GM19193 (cell line): ENCODE results near the gene GPATCH1.

Experiments
- POLR2A ChIP-seq: IDR thresholded peaks from 4 replicates; pipeline ENCODE4 v1.6.1; 2011; ENCODE audit not compliant: insufficient read depth, insufficient read length; ENCODE audit errors: extremely low read depth

The GPATCH1 gene

DNA sequence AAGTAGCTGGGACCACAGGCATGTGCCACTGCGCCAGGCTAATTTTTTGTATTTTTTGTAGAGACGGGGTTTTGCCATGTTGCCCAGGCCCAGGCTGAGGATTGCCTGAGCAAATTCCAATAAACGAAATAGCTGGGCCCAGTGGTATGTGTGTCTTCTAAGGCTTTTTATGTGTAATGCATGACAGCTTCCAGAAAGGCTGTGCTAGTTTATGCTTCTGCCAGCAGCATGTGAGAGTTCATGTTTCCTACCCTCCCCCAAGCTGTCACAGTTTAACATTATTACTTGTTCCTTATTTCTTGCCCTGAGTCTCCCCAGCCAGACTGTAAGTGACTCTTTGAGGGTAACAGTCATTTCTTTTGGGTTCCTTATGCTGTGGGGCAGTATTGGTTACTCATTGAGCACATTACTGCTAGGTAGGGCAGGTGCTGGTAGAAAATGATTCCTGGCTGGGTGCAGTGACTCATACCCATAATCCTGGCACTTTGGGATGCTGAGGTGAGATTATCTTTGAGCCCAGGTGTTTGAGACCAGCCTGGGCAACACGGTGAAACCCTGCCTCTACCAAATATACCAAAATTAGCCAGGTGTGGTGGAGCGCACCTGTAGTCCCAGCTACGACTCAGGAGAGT, 13.6 kb downstream of the GPATCH1 start:
- TF ChIP-seq POLR2A = no peak

DNA sequence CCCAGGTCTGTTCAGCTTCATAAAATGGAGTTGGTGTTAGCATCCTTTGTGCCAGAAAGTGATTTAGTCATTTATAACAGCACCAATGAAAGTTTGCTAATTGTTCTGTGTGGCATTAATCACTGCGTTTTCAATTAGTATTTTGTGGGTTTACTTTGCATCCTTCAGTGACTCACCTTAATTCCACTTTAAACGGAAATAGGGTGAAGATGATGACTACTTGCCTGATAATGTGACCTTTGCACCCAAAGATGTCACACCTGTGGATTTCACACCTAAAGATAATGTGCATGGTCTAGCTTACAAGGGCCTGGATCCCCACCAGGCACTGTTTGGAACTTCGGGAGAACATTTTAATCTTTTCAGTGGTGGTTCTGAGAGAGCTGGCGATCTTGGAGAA, 15.0 kb downstream of the GPATCH1 start:
- TF ChIP-seq POLR2A = no peak

DNA sequence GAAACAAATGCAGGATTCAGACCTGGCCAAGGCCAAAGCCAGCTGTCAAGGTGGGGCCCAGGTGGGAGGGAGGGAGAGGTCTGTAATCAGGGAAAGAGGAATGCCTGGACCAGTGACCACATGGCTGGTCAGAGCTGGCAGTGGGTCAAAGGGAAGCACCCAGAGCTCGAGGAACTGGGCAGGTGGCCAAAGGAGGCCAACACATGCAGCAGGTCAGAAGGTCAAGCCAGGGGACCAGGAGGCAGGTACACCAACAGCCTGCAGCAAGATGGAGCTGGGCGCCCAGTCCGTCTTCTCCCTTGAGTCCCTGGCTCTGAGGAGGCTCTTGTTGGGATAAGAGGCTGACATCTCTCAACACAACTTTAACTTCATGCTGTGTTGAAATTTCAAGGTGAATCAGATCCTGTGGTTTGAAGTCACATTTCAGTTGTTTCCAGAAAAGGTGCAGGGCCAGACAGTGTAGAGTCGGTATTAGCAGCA, 17.1 kb downstream of the GPATCH1 start:
- no peak for TF ChIP-seq POLR2A

DNA sequence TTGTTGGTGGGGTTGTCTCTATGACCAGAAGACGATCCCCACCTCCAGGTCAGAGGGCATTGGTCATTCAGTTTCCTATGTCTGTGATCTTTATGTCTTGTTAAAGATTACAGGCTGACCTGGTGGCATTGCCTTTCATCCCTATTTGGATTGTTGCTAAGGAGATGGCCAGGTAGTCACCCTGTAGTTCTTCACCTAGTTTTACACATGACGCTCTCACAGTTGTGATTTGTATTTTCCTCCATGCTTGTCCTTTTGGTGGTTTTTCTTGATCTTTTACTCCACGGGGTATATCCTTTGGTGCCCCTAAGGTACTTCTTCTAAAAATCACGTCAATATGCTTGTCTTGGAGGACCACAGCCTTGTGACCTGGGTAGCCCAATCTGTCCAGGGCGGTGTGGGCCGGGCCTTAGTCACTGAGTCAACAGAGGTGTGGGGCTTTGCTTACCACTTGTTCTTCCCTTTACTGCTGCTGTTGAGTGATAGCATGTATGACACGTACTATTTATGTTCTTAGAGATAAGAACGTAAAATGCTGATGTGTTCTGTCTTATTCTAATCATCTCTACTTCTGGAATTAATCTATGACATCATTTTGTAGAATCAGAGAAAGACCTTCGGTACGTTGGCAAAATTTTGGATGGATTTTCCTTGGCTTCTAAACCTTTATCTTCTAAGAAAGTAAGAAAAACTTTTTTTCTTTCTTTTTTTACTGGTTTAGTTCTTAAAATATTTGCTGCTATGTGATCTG, 20.1 kb downstream of the GPATCH1 start:
- no peak for TF ChIP-seq POLR2A

DNA sequence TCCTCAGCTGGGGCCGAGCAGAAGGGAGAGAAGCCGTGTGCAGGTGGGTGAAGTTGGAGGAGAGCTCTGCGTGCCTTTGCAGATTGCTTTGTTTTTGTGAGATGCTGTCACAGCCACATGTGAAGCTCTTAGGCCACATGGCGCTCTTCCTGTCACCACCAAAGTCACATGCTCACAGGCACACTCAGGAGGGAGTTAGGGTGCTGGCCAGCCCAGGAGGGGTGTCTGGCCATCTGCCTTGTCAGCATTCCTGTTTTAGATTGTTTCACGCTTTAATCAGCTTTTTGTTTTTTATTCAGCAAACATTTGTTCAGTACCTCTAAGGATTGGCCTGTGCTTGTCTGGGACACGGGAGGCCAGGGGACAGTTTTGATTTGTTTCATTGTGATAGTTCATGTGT, 21.9 kb downstream of the GPATCH1 start:
- TF ChIP-seq POLR2A = no peak

DNA sequence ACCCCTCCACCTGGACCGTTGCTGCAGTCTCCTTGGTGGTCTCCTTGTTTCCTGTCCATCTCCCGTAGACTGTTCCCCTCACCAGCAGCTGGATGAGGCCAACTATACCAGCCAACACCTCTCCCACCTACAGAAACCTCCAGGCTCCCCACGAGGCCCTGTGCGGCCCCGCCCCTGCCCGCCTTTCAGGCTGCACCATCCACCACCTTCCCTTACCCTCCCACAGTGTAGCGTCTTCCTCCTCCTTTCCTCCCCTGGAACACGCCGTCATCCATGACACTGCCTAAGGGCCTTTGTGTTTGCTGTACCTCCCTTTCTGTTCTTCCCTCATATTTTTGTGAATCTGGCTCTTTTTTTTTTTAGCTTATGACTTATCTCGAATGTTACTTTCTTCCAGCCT, 27.2 kb downstream of the GPATCH1 start:
- no peak for TF ChIP-seq POLR2A

DNA sequence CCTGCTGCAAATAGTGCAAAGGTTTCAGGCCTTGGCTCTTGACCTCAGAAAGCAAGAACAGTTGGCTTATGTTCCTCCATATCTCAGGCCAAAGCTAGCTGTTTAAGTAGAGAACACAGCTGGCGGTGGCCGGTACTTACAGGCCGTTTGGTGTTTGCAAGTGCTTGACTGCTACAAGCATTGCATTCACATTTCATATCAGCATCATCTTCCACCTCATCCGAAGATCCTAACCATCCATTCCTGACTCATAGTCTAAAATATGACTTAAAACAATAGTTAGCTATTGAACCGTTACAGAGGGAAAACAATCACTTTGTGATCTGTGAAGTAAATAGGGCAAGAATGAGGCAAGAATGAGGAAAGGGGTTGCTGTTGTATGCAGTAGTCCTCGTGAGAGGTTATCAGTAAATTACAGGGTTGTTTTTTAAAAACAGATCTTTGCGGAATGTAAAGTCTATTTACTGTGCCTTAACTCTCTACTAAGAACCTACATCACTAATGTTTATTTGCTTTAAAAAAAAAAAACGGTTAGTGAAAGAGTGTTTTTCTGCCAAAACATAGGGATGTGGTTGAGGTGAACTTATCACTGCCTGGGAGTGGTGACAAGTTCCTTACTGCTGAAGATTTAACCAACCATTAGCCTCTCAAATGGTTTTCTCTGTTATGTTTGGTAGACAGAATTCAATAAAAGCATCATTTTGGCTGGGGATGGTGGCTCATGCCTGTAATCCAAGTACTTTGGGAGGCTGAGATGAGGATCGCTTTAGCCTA, 29.3 kb downstream of the GPATCH1 start:
- TF ChIP-seq POLR2A = no peak

DNA sequence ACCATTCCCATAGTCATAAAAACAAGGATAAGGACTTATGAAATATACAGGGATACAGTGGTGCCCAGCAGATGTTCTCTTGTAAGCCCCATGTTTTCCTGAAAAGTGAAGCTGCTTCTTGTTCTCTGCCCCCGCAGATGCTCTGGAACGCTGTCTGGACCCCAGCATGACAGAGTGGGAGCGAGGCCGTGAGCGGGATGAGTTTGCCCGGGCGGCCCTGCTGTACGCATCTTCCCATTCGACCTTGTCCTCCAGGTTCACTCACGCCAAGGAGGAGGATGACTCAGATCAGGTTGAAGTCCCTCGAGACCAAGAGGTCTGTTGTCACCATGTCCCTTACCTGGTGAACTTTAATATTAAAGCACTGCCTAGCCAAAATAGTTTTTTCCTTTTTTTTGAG, 30.6 kb downstream of the GPATCH1 start:
- no peak for TF ChIP-seq POLR2A

DNA sequence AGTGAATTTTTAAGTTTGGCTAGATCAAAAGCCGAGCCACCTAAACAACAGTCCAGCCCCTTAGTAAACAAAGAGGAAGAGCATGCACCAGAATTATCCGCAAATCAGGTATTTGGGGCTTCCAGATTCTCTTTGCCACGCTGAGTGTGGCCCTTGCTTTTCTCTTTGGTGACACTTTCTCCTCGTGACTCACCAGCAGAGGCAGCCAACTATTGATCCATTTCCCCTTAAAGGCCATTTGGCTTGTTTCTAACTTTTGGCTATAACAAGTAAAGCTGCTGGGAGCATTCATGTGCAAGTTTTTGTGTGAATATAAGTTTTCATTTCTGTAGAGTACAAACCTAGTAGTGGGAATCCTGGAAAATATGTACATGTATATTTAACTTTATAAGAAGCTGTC, 33.3 kb downstream of the GPATCH1 start:
- TF ChIP-seq POLR2A = no peak

DNA sequence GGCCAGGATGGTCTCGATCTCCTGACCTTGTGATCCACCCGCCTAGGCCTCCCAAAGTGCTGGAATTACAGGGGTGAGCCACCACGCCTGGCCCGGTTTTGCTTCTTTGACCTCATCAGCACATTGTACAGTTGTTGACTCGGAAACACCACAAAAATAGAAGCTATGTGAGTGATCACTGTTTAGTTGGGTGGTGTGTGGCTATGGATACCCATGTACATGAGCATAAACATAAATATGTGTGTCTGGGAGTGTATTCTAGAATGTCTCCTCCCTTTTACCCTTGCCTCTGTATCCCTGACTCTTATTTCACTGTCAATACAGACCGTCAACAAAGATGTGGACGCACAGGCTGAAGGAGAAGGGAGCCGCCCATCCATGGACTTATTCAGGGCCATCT, 36.5 kb downstream of the GPATCH1 start:
- no peak for TF ChIP-seq POLR2A

DNA sequence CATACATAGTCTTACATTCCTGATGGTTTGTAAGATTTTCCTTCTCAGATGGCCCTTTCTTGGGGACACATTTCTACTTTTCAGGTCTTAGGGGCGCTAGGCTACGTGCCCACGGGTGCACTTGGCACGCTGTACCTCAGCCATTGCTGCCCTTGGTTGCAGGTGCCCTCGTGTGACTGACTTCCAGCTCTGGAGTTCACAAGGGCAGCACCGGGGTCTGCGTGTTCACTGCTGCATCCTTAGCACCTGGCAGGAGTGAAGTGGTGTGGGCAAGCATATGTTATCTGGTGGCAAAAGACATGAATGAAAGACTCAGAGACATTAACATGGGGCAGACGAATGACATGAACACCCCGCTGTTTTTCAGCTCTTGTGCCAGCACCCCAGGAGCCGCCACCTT, 37.7 kb downstream of the GPATCH1 start:
- TF ChIP-seq POLR2A = no peak

DNA sequence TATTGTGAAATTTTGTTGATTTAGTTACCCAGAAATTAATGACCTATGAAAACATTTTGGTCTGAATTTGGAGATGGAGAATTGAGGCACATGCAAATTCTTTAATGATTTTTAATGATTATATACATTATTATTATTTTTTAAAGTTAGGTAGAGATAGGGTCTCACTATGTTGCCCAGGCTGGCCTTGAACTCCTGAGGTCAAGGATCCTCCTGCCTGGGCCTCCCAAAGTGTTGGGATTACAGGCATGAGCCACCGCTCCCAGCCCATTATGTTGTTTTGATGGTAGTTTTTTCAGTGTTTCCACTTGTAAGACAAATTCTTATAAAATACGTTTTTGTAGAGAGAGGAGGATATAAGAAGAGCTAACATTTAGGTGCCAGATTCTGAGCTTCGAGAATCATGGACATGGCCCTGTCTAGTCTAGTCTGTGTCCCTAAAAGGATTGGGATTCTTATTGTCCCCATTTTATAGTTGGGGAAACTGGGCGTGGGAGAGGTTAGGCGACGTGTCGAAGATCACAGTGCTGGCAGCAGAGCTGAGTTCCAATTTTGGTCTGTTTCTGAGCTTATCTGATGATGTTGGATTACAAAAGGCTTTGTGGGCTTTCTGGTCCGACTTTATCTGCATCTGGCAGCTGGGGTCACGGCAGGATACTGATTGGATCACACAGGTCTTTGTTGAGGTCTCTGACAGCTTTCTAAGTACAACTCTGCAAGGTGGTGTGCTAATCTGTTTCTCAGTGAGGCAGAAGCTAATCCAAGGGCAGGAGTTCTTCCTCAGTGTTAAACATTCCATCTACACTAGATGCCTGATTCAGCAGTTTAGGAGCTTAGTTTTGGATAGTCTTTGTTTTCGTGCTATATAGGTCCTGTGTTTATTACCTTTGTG, 43.5 kb downstream of the GPATCH1 start:
- TF ChIP-seq POLR2A = no peak

DNA sequence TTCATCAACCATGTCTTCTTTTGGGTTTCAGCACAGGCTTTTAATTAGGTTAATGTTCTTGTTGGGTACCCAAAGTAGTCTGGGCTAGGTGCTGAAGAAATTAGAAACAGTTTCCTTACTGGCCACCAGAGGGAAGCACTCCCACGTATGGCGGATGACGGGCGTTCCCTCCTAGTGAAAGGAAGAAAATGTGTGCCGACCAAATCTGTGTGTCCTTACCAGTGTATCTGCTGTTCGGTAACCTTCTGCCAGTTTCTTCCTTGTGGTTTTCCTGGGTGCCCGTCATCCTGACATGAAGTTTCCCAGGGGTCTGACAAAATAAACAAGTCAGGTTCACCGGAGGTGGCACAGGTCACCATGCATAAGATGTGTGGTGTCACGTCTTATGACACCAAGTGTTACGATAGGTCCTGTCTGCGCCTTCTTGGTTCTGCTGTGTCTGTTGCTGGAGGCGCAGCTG, 45.0 kb downstream of the GPATCH1 start:
- no peak for TF ChIP-seq POLR2A

DNA sequence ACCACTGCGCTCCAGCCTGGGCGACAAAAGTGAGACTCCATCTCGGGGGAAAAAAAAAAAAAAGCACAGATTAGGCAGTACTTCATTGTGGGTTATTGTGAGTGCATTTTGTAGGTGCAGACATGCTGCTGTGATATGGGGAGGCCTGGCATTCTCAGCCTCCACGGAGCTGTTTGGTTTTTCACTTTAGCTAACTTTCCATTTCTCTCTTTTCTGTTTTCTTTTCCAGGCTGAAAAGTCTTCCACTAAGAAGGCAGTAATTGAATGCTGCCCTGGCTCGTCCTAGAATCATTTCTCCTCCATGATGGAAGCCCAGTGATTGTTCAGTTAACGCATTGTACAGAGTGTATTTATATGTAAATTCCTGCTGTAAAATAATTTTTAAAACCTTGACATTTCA, 48.9 kb downstream of the GPATCH1 start:
- TF ChIP-seq POLR2A = no peak

DNA sequence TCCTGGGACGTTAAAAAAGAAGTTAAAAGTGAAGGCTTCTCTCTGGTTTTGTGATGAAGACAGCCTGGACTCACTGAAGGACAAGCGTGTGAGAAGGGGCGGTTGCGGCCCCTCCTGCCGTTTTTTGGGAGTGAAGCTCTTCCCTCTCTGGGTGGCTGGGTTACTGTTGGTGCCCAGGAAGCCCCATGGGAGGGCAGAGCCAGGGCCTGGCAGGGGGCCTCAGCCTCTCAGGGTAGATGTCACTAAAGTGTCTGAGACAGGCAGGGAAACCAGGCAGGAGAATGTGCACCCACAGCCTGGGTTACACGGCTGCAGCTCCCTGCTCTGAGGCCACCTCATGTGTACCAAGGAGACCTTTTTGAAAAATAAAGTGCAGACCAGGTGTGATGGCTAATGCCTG, 49.5 kb downstream of the GPATCH1 start:
- no peak for TF ChIP-seq POLR2A
